ENCODE results near the gene CEP290.

The CEP290 gene, protein sequence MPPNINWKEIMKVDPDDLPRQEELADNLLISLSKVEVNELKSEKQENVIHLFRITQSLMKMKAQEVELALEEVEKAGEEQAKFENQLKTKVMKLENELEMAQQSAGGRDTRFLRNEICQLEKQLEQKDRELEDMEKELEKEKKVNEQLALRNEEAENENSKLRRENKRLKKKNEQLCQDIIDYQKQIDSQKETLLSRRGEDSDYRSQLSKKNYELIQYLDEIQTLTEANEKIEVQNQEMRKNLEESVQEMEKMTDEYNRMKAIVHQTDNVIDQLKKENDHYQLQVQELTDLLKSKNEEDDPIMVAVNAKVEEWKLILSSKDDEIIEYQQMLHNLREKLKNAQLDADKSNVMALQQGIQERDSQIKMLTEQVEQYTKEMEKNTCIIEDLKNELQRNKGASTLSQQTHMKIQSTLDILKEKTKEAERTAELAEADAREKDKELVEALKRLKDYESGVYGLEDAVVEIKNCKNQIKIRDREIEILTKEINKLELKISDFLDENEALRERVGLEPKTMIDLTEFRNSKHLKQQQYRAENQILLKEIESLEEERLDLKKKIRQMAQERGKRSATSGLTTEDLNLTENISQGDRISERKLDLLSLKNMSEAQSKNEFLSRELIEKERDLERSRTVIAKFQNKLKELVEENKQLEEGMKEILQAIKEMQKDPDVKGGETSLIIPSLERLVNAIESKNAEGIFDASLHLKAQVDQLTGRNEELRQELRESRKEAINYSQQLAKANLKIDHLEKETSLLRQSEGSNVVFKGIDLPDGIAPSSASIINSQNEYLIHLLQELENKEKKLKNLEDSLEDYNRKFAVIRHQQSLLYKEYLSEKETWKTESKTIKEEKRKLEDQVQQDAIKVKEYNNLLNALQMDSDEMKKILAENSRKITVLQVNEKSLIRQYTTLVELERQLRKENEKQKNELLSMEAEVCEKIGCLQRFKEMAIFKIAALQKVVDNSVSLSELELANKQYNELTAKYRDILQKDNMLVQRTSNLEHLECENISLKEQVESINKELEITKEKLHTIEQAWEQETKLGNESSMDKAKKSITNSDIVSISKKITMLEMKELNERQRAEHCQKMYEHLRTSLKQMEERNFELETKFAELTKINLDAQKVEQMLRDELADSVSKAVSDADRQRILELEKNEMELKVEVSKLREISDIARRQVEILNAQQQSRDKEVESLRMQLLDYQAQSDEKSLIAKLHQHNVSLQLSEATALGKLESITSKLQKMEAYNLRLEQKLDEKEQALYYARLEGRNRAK (N-terminal part only)

DNA sequence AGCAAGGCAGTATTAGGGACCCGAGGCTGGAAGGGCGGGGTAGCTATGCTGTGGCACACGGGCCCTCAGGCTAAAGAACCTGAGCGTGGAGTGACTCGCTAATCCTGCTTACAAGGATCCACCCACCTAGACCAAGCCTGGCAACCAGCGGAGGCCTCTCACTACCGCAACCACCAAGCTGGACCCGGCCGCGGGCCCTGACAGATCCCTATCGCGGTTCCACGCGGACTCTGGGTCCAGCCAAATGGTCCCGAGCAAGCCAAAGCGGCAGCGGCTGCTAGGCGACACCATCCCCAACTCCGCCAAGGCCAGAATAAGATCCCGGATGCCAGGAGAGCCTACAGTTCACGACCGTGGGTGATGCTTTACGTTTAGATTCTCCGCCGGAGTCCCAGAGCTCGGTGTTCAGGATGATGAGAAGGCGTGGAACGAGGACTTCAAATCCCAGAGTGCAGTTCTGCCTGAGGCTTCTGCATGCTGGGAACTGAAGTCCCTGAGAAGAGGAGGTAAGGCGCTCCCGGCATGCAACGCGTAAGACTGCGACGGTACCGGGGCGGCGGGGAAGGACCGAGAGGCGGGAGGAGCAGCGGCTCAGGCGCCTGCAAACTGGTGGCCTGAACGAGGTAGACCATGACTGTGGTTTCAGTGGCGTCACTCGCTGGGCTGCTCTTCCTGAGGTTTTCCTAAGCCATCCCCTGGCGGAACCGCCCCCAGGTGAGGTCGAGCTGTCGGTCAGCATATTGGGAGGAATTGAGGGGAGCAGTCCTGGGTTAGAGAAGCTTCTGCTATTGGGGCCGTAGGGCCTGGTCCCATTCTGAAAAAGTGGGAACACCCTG lies at the start of gene CEP290, which contains the start of gene TMTC3:
Gene CEP290 (minus strand): TSS at position 315 of the 836 bp plus-strand sequence. CDS start 781 bp downstream, outside the sequence.
Gene TMTC3 (plus strand): TSS at position 534 of the 836 bp plus-strand sequence. CDS start 6,009 bp downstream, outside the sequence.
- no peak for TF ChIP-seq Cebpa-rat (IDR thresholded peaks at IDR 0.05)
- Histone ChIP-seq H4K20me1 (0 out of 2 replicates have a peak, but pooled peaks cover 8% of the 10 kb centered on the region), H3K27ac (peak within 1 kb of the TSS; percentile 71), H3K4me1 (peaks cover 24% of the 10 kb centered on the region), H3K4me2 (peak within 1 kb of the TSS; percentile 94), H3K27me3 (no peaks in the 10 kb centered on the region), H3K4me3 (peak within 1 kb of the TSS; percentile 91), H3K36me3 (peaks cover 8% of the 10 kb centered on the region), H3K9me3 (no peaks in the 10 kb centered on the region), H3K9ac (peak within 1 kb of the TSS; percentile 85)

DNA sequence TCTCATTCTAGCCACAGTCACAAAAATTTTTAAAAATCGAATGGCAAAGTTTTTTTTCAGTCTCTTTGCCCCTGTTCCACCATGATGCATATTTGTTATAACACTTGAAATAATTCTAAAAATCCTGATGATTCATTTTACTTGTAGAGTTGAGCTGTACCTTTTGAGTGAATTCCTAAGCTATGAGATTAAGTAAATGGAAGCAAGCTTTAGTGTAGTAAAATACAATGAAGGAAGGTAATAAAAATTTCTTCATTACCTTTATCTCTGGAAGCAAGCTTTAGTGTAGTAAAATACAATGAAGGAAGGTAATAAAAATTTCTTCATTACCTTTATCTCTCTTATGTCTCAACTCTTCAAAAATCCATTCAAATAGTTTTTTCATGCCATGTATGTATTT lies 46.3 kb upstream of the CEP290 start:
- Histone ChIP-seq H3K27me3 (no peaks in the 10 kb centered on the region), H3K4me1 (no peaks in the 10 kb centered on the region), H3K27ac (no peak overlapping the region), H3K9me3 (no peaks in the 10 kb centered on the region), H3K4me2 (no peak overlapping the region), H3K36me3 (peaks cover 13% of the 10 kb centered on the region), H3K9ac (no peak overlapping the region), H4K20me1 (no peaks in the 10 kb centered on the region), H3K4me3 (no peak overlapping the region)
- TF ChIP-seq Cebpa-rat (IDR thresholded peaks at IDR 0.05) = no peak

DNA sequence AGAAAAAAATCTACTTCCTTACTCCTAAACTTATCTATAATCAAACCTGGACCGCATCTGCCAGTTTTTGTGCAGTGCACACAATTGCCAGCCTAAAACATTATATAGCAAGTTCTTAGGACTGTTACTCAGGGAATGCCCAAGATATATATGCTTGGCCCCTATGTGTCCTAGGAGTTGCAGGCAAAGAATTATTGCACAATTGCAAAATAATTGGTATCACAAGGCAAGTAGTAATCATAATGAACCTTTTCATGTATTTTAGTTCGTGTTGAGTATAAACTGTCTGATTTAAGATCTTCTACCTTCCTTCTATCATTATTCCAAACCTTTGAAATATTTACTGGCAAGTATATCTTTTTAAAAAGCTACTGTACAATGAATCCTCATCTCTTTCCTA lies 45.7 kb upstream of the CEP290 start:
- Histone ChIP-seq H3K4me2 (no peak overlapping the region), H3K27me3 (no peaks in the 10 kb centered on the region), H3K9me3 (no peaks in the 10 kb centered on the region), H3K36me3 (peaks cover 17% of the 10 kb centered on the region), H4K20me1 (no peaks in the 10 kb centered on the region), H3K9ac (no peak overlapping the region), H3K27ac (no peak overlapping the region), H3K4me3 (no peak overlapping the region), H3K4me1 (no peaks in the 10 kb centered on the region)
- TF ChIP-seq Cebpa-rat (IDR thresholded peaks at IDR 0.05) = no peak

DNA sequence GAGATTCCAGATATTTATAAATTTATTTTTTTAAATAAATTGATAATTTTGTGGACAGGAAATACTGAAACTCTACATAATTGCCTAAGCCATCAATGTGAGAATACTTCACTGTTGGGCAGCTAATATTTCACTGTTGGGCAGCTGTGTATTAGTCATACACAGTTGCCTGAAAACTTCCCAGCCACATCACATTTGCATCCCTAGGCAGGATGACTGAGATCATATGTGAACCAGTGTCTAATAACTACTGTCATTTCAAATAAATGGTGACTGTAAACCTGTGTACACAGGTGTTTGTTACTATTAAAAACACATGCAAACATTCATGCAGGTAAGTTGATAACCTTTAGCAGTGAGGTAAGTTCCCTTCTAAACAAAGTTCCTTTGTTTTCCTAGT lies 44.1 kb upstream of the CEP290 start:
- no peak overlapping the region for H3K27ac ChIP-seq
- no peak overlapping the region for H3K9ac ChIP-seq
- no peak overlapping the region for H3K4me3 ChIP-seq
- H4K20me1 ChIP-seq = no peaks in the 10 kb centered on the region
- H3K4me2 ChIP-seq = no peak overlapping the region
- H3K9me3 ChIP-seq = no peaks in the 10 kb centered on the region
- TF ChIP-seq Cebpa-rat (IDR thresholded peaks at IDR 0.05) = no peak
- no peaks in the 10 kb centered on the region for H3K27me3 ChIP-seq
- no peaks in the 10 kb centered on the region for H3K4me1 ChIP-seq
- peaks cover 23% of the 10 kb centered on the region for H3K36me3 ChIP-seq

DNA sequence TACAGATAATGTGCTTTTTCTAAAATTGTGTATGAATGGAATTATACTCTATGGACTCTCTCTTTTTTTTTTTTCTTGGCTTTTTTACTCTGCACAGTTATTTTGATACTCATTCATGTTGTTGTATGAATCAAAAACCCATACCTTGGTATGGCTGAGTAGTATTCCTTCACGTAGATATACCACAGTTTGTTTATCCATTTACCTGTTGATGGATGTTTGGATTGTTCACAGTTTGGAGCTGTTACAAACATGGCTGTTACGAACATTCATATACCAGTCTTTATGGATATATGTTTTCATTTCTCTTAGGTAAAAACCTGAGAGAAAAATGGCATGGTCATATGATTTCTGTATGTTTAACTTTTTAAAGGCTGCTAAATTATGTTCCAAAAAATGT lies 43.4 kb upstream of the CEP290 start:
- no peak for TF ChIP-seq Cebpa-rat (IDR thresholded peaks at IDR 0.05)
- H3K9ac ChIP-seq = no peak overlapping the region
- H4K20me1 ChIP-seq = no peaks in the 10 kb centered on the region
- H3K9me3 ChIP-seq = no peaks in the 10 kb centered on the region
- H3K4me1 ChIP-seq = no peaks in the 10 kb centered on the region
- peaks cover 30% of the 10 kb centered on the region for H3K36me3 ChIP-seq
- no peak overlapping the region for H3K4me2 ChIP-seq
- H3K27ac ChIP-seq = no peak overlapping the region
- H3K27me3 ChIP-seq = no peaks in the 10 kb centered on the region
- H3K4me3 ChIP-seq = no peak overlapping the region

DNA sequence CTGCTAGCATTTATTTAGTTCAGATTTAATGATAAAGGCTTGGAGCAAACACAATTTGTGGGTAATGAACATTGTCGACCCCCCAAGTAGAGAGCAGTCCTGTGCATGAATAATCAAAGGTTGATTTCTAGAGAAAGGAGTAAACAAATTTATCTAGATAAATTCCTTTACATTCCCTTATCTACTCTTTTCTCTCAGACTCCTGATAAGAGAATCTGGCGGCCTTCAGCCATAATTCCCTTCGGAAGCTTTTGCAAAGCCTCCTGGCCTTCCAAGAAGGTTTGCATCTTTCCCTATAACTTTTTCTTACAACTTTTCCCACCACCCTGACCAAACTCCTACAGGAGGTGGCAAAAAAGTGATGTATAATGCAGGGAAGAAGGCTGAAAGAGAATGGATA lies 42.3 kb upstream of the CEP290 start:
- Histone ChIP-seq H3K4me1 (no peaks in the 10 kb centered on the region), H3K36me3 (peaks cover 40% of the 10 kb centered on the region), H3K9me3 (no peaks in the 10 kb centered on the region), H3K9ac (no peak overlapping the region), H3K4me3 (no peak overlapping the region), H3K27ac (no peak overlapping the region), H4K20me1 (no peaks in the 10 kb centered on the region), H3K27me3 (no peaks in the 10 kb centered on the region), H3K4me2 (no peak overlapping the region)
- no peak for TF ChIP-seq Cebpa-rat (IDR thresholded peaks at IDR 0.05)

DNA sequence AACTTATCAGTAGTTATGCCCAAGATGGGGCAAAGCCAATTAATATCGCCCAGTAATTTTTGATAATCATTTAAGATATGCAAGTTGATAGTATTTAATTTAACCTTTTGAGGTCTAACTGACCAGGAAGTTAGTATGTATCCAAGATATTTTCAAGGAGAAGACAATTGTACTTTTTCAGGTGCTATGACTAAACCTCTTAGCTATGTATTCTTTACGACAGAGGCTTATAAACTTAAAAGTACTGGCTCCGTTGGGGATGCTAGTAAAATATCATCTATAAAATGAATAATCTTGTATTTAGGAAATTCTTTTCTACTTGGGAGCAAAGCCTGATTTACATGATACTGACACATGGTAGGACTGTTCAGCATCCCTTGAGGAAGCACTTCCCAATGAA lies 40.5 kb upstream of the CEP290 start:
- Histone ChIP-seq H4K20me1 (no peaks in the 10 kb centered on the region), H3K9ac (no peak overlapping the region), H3K4me3 (no peak overlapping the region), H3K36me3 (peaks cover 42% of the 10 kb centered on the region), H3K9me3 (no peaks in the 10 kb centered on the region), H3K27me3 (no peaks in the 10 kb centered on the region), H3K4me1 (no peaks in the 10 kb centered on the region), H3K27ac (no peak overlapping the region), H3K4me2 (no peak overlapping the region)
- no peak for TF ChIP-seq Cebpa-rat (IDR thresholded peaks at IDR 0.05)

DNA sequence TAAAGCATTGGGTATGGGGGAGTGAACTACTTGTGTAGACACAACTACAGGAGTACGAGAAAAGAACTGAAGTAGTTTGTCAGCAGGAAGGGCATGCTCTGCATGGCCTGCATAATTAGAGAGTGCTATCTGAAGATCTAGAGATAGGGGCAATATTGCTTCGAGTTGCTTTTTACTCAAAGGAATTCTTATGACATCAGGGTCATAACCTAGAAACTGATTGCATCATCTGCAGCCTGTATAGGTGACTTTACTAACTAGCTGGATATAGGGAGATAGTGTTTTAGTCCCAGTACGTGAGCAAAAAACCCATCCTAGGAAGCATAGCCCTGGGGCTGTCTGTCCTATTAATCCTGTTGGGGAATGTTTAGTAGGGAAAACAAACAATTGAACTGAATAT lies 40.0 kb upstream of the CEP290 start:
- Histone ChIP-seq H3K4me3 (no peak overlapping the region), H3K4me1 (no peaks in the 10 kb centered on the region), H3K36me3 (peaks cover 42% of the 10 kb centered on the region), H4K20me1 (no peaks in the 10 kb centered on the region), H3K4me2 (no peak overlapping the region), H3K27ac (no peak overlapping the region), H3K27me3 (no peaks in the 10 kb centered on the region), H3K9me3 (no peaks in the 10 kb centered on the region), H3K9ac (no peak overlapping the region)
- TF ChIP-seq Cebpa-rat (IDR thresholded peaks at IDR 0.05) = no peak
